ENCODE results near the gene SGCG.

- TF ChIP-seq, protein P1, sequence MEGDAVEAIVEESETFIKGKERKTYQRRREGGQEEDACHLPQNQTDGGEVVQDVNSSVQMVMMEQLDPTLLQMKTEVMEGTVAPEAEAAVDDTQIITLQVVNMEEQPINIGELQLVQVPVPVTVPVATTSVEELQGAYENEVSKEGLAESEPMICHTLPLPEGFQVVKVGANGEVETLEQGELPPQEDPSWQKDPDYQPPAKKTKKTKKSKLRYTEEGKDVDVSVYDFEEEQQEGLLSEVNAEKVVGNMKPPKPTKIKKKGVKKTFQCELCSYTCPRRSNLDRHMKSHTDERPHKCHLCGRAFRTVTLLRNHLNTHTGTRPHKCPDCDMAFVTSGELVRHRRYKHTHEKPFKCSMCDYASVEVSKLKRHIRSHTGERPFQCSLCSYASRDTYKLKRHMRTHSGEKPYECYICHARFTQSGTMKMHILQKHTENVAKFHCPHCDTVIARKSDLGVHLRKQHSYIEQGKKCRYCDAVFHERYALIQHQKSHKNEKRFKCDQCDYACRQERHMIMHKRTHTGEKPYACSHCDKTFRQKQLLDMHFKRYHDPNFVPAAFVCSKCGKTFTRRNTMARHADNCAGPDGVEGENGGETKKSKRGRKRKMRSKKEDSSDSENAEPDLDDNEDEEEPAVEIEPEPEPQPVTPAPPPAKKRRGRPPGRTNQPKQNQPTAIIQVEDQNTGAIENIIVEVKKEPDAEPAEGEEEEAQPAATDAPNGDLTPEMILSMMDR (conservative IDR thresholded peaks at IDR 0.05), result no peak
- no peak for TF ChIP-seq EZH2 (IDR thresholded peaks at IDR 0.05; ENCODE audit: low read depth)
Measured at GRCh38 chr13:23273498-23273897, 92.7 kb downstream of the SGCG start.

All from PC-9 (cell line).